Activated naive CD8-positive, alpha-beta T cell treated with anti-CD3 and anti-CD28 coated beads, Interleukin-2, amount 50 U/mL, for 16 hours (primary cell): ENCODE measurements around the gene MYT1.
A peak's percentile ranks its signal among the peaks of the same experiment; 100 is the strongest.
"Not testable (repeated sequence)": the region's sequence is repeated elsewhere in the genome, so short reads cannot be mapped to it uniquely, and the experiment has no call there.

Experiments
- DNase-seq: peaks from one replicate; pipeline ENCODE4 v3.0.0-alpha.2; 2020; ENCODE audit warnings: low read depth, low spot score

The MYT1 gene

DNA sequence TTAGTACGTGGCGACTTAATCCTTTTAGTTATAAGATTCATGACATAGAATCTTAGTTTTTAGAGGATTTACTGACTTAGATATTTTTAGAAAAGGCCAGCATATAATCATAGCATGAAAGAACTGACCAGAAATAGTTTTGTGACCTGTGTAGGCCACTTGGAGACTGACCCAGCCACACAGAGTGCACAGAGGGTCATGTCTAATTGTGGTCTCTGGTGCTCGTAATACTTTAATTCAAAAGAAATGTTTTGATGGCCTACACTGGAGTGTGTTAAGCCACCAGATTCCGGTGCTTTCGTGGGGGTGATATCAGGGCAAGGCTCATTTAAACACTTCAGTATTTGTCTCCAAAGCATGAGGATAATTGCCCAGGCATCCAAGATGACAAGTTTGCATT, 102.7 kb downstream of the MYT1 start:
- no peak for DNase-seq

DNA sequence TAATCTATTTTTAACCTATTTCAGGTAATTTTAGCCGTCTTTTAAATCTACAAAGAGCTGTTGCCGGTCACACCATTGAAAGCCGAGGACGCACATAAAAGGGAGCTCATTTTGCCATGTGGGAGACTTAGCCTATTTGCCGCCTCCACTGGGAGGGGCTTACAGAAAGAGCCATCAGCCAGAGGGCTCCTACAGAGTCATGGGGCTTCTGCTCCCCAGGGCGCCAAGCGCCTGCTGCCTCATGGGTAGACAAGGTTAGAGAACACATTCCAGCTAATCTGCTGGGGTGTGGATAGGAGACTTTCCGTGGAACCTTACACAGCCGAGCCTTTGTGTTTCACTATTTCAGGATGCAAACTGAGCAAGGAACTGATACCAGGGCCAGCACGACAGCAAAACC, 103.9 kb downstream of the MYT1 start:
- DNase-seq: no peak

DNA sequence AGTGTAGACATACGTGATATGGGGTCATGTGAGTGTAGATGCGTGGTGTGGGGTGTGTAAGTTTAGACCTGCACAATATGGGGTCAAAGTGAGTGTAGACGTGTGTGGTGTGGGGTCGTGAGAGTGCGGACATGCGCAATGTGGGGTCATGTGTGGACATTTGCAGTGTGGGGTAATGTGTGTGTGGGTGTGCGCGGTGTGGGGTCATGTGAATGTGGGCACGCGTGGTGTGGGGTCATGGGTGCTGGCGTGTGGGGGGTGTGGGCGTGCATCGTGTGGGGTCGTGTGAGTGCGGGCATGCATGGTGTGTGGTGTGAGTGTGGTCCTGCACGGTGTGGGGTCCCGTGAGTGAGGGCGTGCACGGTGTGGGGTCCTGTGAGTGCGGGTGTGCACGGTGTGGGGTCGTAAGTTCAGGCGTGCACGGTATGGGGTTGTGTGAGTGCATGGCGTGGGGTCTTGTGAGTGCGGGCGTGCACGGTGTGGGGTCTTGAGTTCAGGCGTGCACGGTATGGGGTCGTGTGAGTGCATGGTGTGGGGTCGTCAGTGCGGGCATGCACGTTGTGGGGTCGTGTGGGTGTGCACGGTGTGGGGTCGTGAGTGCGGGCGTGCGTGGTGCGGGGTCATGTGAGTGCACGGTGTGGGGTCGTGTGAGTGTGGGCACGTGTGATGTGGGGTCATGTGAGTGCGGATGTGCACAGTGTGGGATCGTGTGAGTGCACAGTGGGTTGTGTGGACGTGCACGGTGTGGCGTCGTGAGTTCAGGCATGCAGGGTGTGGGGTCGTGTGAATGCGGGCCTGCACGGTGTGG, 105.6 kb downstream of the MYT1 start:
- DNase-seq: no peak

DNA sequence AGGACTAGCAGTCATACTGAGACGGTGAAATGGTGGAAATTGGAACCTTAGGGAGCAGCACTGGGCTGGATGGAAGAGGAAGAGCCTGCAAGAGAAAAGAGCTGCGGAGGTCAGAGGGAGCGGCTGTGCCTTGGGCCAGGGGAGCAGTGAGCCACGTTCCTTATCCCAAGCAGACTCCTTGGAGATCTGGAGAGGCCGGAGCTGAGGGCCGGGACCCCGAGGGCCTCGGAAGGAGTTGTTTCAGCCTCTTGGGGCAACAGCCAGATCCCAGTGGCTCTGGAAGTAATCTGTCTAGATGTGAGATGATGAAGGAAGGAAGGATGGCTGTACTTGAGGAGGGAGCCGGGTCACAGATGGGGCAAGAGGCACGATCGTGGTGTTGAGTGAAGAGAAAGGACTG, 107.4 kb downstream of the MYT1 start:
- no peak for DNase-seq

DNA sequence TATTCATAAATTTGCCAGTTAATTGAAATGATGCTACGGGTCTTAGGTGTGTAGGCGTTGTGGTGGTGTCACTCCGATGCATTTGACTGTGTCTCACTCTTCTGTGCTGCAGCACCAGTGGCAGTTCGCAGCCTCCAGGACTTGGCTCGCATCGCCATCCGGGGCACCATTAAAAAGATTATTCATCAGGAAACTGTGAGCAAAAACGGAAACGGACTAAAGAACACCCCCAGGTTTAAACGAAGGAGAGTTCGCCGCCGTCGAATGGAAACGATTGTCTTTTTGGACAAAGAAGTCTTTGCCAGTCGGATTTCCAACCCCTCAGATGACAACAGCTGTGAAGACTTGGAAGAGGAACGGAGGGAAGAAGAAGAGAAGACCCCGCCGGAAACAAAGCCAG, 108.9 kb downstream of the MYT1 start:
- no peak for DNase-seq

DNA sequence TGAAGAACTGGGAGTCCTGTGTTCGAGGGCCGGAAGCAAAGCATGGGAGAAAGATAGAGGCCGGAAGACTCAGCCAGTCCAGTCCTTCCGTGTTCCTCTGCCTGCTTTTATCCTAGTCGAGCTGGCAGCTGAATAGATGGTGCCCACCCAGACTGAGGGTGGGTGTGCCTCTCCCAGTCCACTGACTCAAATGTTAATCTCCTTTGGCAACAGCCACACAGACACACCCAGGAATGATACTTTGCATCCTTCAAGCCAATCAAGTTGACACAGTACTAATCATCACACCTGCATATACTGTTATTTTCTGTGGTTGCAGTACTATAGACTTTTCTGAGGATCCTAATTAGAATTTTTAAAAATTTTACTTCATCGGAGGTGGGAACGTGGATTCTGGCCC, 112.6 kb downstream of the MYT1 start:
- DNase-seq: no peak

DNA sequence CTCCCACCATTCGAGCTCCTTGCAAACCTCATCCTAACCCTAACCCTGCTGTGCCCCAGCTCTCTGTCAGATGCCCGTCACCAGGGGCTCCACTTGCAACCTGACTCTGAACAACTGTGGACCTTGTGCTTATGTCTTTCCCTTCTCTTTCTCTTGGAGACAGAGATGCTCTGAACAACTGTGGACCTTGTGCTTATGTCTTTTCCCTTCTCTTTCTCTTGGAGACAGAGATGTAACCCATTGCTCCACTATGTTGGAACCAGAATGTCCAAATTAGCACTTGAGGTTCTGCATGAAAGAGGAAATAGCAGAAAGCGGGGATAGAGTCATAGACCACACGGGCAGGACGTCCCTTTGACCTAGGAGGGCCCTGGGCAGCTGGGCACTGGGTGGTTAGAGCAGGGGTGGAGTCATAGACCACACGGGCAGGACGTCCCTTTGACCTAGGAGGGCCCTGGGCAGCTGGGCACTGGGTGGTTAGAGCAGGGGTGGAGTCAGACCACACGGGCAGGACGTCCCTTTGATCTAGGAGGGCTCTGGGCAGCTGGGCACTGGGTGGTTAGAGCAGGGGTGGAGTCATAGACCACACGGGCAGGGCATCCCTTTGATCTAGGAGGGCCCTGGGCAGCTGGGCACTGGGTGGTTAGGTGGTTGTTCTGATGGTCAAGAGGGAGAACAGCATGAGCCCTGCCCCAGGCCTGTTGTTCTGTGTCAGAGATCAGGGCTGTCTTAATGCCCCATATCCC, 113.5 kb downstream of the MYT1 start:
- no peak for DNase-seq

DNA sequence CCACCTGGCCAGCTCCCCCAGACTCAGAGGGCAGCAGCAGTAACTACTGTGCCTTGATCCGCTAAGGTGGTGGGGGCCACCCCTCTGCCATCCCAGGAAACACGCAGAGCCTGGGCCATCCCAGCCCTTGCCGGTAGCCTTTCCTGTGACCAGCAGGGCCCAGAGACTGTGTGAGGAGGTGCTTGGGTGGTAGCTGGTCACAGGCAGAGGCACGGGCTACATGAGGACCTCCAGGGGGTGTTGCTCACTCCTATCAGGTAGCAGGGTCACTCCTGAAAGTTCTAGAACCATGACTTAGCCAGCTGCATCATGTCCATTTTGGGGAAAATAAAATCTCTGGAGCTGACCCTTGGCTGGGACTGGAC, 114.0 kb downstream of the MYT1 start:
- DNase-seq: no peak

DNA sequence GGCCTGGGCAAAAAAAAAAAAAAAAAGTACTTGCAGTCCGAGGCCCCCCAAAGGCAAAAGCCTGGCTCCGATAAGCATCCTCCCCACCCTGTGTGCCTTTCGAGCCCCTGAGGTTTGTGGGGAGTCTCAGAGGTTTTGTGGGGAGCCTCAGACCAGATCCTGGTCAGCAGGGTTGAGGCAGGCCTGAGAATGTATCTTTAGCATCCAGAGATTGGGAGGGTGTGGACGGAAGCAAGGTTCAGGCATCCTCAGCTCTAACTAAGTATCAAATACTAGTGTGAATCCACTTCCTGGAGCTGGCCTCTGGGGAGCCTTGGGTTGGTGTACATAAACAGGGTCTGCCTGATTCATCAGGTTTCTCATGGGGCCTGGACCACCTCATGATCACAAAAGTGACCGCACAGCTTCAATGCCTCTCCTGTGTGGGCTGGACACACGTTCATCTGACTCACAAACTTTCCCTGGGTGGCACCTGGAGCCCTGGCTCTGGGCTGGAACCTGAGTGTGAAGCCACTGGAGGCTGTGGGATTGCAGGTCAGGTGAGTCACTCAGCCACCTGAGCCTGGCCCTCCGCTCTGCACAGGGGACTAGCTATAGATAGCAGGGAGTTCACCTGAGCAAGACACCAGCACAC, 115.7 kb downstream of the MYT1 start:
- DNase-seq: no peak

DNA sequence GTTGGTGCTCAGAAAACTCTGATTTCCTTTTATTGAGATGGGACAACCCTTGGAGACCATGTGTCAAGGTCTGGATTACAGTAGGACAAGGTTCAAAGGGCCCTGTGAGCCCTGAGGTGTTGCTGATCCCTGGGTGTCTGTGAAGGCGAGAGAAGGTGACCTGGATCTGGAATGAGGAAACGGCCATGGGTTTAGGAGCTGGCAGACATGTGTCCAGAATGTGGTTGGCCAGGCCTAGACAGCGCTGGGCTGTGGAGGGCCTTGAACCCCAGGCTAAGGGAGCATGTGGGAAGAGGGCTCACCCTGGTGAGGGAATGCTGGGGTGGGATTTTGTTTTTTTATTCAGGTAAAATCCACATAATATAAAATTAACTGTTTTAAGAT, 116.2 kb downstream of the MYT1 start:
- no peak for DNase-seq

DNA sequence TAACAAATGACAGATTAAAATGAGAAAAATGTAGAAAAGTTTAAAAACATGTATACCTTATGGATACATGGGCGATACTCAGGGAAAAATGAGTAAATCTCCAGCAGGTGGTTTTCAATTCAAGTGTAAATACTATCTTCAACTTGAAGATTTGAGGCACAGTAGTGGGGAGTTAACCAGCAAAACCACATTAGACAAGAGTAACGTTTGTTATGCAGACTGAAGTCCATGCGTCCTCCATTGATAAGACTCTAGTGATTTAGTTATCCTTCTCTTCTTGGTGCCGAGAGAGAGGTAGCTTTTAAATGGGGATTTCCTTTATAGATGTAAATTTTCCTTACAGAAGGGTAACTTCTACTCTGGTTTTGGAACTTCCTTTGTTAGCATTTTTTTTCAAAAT, 119.4 kb downstream of the MYT1 start:
- DNase-seq: no peak

DNA sequence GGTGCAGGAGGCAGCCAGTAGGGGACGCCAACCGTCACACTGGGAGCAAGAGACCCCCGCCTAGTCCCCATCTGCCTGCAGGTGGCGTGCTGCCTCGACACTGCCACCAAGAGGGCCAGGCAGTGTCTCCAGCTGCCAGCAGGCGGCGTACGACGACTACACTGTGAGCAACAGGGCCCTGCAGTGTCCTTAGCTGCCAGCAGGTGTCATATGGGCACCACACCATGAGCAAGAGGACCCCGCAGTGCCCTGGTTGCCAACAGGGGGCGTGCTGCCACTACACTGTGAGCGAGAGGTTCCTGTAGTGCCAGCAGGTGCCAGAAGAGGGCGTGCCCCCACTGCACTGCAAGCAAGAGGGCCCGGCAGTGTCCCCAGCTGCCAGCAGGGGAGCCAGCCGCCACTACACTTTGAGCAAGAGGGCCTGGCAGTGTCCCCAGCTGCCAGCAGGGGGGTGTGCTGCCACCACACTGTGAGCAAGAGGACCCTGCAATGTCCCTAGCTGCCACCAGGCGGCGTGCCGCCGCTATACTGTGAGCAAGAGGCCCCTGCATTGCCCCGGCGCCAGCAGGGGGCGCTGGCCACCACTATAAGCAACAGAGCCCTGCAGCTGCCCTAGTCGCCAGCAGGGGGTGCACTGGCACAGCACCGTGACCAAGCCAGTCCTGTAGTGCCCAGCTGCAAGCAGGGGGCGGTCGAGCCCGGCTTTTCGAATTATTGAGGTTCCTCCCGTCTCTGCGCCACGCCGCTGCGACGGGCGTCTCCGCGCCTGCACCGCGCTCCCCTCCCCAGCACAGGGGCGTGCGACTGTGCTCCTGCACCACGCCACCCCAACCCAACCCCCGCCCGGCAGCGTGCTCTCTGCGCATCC, 121.6 kb downstream of the MYT1 start:
- peak; percentile 63 for DNase-seq

DNA sequence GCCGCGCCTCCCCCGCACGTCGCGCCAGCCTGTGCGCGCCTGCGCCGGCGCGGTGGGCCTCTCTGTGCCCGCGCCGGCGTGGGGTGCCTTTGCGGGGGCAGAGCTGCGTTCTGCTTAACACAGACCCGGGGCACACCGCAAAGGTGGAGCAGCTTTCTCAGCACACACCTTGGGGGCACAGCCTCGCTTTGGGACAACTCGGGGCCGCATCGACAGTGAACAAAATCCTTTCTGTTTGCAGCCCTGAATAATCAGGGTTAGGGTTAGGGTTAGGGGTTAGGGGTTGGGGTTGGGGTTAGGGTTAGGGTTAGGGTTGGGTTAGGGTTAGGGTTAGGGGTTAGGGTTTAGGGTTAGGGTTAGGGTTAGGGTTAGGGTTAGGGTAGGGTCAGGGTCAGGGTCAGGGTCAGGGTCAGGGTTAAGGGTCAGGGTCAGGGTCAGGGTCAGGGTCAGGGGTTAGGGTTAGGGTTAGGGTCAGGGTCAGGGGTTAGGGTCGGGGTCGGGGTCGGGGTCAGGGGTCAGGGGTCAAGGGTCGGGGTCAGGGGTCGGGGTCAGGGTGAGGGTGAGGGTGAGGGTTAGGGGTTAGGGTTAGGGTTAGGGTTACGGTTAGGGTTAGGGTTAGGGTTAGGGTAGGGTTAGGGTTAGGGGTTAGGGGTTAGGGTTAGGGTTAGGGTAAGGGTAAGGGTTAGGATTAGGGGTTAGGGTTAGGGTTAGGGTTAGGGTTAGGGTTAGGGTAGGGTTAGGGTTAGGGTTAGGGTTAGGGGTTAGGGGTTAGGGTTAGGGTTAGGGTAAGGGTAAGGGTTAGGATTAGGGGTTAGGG, 122.4 kb downstream of the MYT1 start:
- DNase-seq: not testable (repeated sequence)

DNA sequence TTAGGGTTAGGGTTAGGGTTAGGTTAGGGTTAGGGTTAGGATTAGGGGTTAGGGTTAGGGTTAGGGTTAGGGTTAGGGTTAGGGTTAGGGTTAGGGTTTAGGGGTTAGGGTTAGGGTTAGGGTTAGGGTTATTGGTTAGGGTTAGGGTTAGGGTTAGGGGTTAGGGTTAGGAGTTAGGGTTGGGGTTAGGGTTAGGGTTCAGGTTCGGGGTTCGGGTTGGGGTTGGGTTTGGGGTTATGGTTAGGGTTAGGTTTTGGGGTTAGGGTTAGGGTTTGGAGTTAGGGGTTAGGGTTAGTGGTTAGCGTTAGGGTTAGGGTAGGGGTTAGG, 123.0 kb downstream of the MYT1 start:
- DNase-seq: not testable (repeated sequence)
